WTC11 (cell line): Measurements from ENCODE around the gene SMARCA2. TPM values are rescaled to one million over a fixed set of nuclear protein-coding genes. Genes with fewer than 3 reads are reported as not detected.
A peak's percentile ranks its signal among the peaks of the same experiment; 100 is the strongest.

ENCODE experiments used
- ATAC-seq: fragments of 200-7000 bp; cut with Tn5 transposase; 2 replicates; pipeline ENCODE4 v1.10.0; 2021; ENCODE audit warnings: mild to moderate bottlenecking, moderate library complexity
- CTCF ChIA-PET: fragments of 300-600 bp; sonication (Branson Sonifier 250); formaldehyde crosslinking; loops from one replicate; lab custom pipeline; 2021; ENCODE audit warnings: antibody characterized with exemption; lab: Charles Lee
- POLR2A ChIA-PET: fragments of 350-600 bp; sonication (Branson Sonifier 250); formaldehyde crosslinking; loops from one replicate; lab custom pipeline; 2021; ENCODE audit warnings: antibody characterized with exemption; lab: Charles Lee
- DNase-seq: peaks from one replicate; pipeline ENCODE4 v3.0.0; 2021; ENCODE audit warnings: low spot score
- H3K27ac Mint-ChIP-seq: 2 replicates; pipeline ENCODE4 v1.8.0; 2021; ENCODE audit warnings: mixed read lengths
- H3K27me3 Mint-ChIP-seq: 2 replicates; pipeline ENCODE4 v1.8.0; 2021; ENCODE audit warnings: low read depth, mild to moderate bottlenecking, moderate library complexity, mixed read lengths
- H3K36me3 Mint-ChIP-seq: 2 replicates; pipeline ENCODE4 v1.8.0; 2021; ENCODE audit warnings: mixed read lengths
- H3K4me1 Mint-ChIP-seq: 2 replicates; pipeline ENCODE4 v1.8.0; 2022; ENCODE audit warnings: mixed read lengths
- H3K4me3 Mint-ChIP-seq: 2 replicates; pipeline ENCODE4 v1.8.0; 2021; ENCODE audit warnings: mild to moderate bottlenecking, moderate library complexity, mixed read lengths
- H3K9me3 Mint-ChIP-seq: 2 replicates; pipeline ENCODE4 v1.8.0; 2021; ENCODE audit warnings: mixed read lengths
- ATF2 ChIP-seq: sonication (generic); formaldehyde crosslinking; IDR thresholded peaks from 2 replicates; pipeline ENCODE4 v1.8.1; 2022; ENCODE audit warnings: low read depth, missing genetic modification reagents, borderline replicate concordance
- GTF2I ChIP-seq: fragments of 250-450 bp; sonication (Bioruptor Pico); conservative IDR thresholded peaks from 2 replicates; pipeline ENCODE4 v1.4.0; 2021; ENCODE audit warnings: mild to moderate bottlenecking
- HMGA2 ChIP-seq: fragments of 250-450 bp; sonication (Bioruptor Pico); IDR thresholded peaks from 2 replicates; pipeline ENCODE4 v1.4.0; 2021; ENCODE audit warnings: mild to moderate bottlenecking, moderate library complexity
- NFE2L1 ChIP-seq: sonication (generic); formaldehyde crosslinking; IDR thresholded peaks from 2 replicates; pipeline ENCODE4 v1.8.1; 2023; ENCODE audit warnings: missing genetic modification reagents
- PREB ChIP-seq: sonication (generic); formaldehyde crosslinking; IDR thresholded peaks from 2 replicates; pipeline ENCODE4 v1.8.1; 2022; ENCODE audit warnings: mild to moderate bottlenecking, missing genetic modification reagents, moderate library complexity, borderline replicate concordance
- PRRX2 ChIP-seq: fragments of 250-450 bp; sonication (Bioruptor Pico); IDR thresholded peaks from 2 replicates; pipeline ENCODE4 v1.8.0; 2021; ENCODE audit warnings: mild to moderate bottlenecking
- SMAD3 ChIP-seq: sonication (generic); formaldehyde crosslinking; IDR thresholded peaks from 2 replicates; pipeline ENCODE4 v1.8.0; 2022; ENCODE audit warnings: missing genetic modification reagents, mild to moderate bottlenecking, borderline replicate concordance
- TEAD4 ChIP-seq: sonication (generic); formaldehyde crosslinking; IDR thresholded peaks from 2 replicates; pipeline ENCODE4 v1.8.0; 2022; ENCODE audit warnings: mild to moderate bottlenecking, missing genetic modification reagents
- USF2 ChIP-seq: sonication (generic); formaldehyde crosslinking; IDR thresholded peaks from 2 replicates; pipeline ENCODE4 v1.8.1; 2023; ENCODE audit warnings: mild to moderate bottlenecking, missing genetic modification reagents, moderate library complexity
- ZNF416 ChIP-seq: fragments of 250-450 bp; sonication (Bioruptor Pico); IDR thresholded peaks from 2 replicates; pipeline ENCODE4 v1.9.0; 2021; ENCODE audit warnings: mild to moderate bottlenecking, inconsistent platforms
- total RNA-seq: library from RNA; stranded (reverse); gene quantifications from 3 replicates; pipeline ENCODE4 v1.2.3, GENCODE V29; 2021
- TF ChIP-seq, protein P1 (sequence below): sonication (generic); formaldehyde crosslinking; conservative IDR thresholded peaks from 2 replicates; pipeline ENCODE4 v1.8.1; 2022; ENCODE audit warnings: mild to moderate bottlenecking, missing genetic modification reagents
- TF ChIP-seq, protein P2 (sequence below): fragments of 250-450 bp; sonication (Bioruptor Pico); IDR thresholded peaks from 2 replicates; pipeline ENCODE4 v1.9.0; 2021; ENCODE audit warnings: mild to moderate bottlenecking
- TF ChIP-seq, protein P3 (sequence below): sonication (generic); formaldehyde crosslinking; IDR thresholded peaks from 2 replicates; pipeline ENCODE4 v1.8.0; 2022; ENCODE audit warnings: mild to moderate bottlenecking, missing genetic modification reagents

SMARCA2 gene
- total RNA-seq, 1 experiment from 2014 or later, result 20.3 TPM

- Mint-ChIP-seq H3K27me3 (no peaks in the 10 kb centered on the region), H3K4me3 (no peak overlapping the region), H3K4me1 (peaks cover 24% of the 10 kb centered on the region), H3K9me3 (no peaks in the 10 kb centered on the region), H3K36me3 (peaks cover 4% of the 10 kb centered on the region; the same call in 1 of the 2 replicates), H3K27ac (no peak overlapping the region)
- no peak for DNase-seq
- ChIA-PET POLR2A (no interaction called here), CTCF (no interaction called here)
- ATAC-seq, result no peak
- TF ChIP-seq NFE2L1 (no peak), SMAD3 (CRISPR knock-in tag) (no peak)
- TF ChIP-seq, protein P1, sequence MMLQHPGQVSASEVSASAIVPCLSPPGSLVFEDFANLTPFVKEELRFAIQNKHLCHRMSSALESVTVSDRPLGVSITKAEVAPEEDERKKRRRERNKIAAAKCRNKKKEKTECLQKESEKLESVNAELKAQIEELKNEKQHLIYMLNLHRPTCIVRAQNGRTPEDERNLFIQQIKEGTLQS, result no peak
These were observed 175.9 kb downstream of the SMARCA2 start for GRCh38 chr9:2190939-2191608.

- ChIA-PET CTCF (no interaction called here), POLR2A (no interaction called here)
- Mint-ChIP-seq H3K4me3 (no peak overlapping the region), H3K27ac (no peak overlapping the region), H3K4me1 (peaks cover 24% of the 10 kb centered on the region), H3K36me3 (peaks cover 4% of the 10 kb centered on the region; the same call in 1 of the 2 replicates), H3K27me3 (no peaks in the 10 kb centered on the region), H3K9me3 (no peaks in the 10 kb centered on the region)
- no peak for TF ChIP-seq PRRX2 (CRISPR knock-in tag)
- TF ChIP-seq, protein P2, sequence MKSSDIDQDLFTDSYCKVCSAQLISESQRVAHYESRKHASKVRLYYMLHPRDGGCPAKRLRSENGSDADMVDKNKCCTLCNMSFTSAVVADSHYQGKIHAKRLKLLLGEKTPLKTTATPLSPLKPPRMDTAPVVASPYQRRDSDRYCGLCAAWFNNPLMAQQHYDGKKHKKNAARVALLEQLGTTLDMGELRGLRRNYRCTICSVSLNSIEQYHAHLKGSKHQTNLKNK, result no peak
- ATAC-seq (no peak), DNase-seq (no peak)
These were observed 176.4 kb downstream of the SMARCA2 start for GRCh38 chr9:2191609-2191972.

DNA sequence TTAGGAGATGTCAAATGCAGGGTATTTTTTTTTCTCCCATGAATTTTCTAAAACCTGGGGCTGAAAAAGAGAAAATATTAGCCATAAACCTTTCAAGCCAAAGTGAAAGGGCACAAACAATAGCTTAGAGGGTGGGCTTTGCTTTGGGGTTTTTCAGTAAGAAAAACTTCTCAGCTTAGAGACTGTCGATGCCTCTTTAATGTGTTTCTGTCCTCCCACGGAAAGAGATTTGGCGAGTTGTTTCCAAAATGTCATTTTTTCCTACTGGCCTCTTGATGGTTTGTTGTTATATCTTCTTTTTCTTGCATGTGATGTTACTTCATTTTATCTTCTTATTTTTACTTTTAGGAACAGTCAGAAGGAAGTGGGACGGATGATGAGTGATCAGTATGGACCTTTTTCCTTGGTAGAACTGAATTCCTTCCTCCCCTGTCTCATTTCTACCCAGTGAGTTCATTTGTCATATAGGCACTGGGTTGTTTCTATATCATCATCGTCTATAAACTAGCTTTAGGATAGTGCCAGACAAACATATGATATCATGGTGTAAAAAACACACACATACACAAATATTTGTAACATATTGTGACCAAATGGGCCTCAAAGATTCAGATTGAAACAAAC is 177.3 kb downstream of the SMARCA2 start:
- TF ChIP-seq USF2 (CRISPR knock-in tag), result no peak
- TF ChIP-seq, protein P3, sequence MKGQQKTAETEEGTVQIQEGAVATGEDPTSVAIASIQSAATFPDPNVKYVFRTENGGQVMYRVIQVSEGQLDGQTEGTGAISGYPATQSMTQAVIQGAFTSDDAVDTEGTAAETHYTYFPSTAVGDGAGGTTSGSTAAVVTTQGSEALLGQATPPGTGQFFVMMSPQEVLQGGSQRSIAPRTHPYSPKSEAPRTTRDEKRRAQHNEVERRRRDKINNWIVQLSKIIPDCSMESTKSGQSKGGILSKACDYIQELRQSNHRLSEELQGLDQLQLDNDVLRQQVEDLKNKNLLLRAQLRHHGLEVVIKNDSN, result no peak
- TF ChIP-seq ATF2 (CRISPR knock-in tag), result no peak
- no peak for TF ChIP-seq ZNF416
- no peak for TF ChIP-seq NFE2L1
- TF ChIP-seq TEAD4 (CRISPR knock-in tag), result no peak
- Mint-ChIP-seq H3K9me3 (no peaks in the 10 kb centered on the region), H3K4me1 (peaks cover 24% of the 10 kb centered on the region), H3K4me3 (no peak overlapping the region), H3K27me3 (no peaks in the 10 kb centered on the region), H3K36me3 (peaks cover 4% of the 10 kb centered on the region; the same call in 1 of the 2 replicates), H3K27ac (0 out of 2 replicates have a peak overlapping the region, but pooled peaks have one; percentile 31)
- ATAC-seq, result no peak
- DNase-seq, result no peak
- ChIA-PET POLR2A (interaction anchor here (1.2 kb wide), 1 partner anchor 12 kb away, joined by 3 read pairs; no protein-coding TSS in a partner anchor), CTCF (interaction anchor here (1.0 kb wide), 1 partner anchor 10 kb away, joined by 3 read pairs; no protein-coding TSS in a partner anchor)

DNA sequence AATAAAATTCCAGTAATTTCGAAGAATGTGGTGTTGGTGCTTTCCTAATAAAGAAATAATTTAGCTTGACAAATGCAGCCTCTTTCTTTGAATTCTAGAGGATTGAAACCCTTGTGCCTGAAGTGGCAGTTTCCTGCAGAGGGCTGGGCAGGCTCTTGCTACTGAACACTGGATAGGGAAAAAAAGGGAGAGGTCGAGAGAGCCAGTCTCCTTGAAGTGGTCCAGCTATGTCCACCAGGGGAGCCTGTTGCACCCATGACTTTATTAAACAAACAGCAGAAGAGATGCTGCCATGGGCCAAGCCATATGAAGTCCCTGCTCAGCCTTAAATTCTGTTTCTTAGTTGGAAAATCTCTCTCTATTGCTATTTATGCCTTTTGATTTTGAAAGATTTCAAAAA is 178.4 kb downstream of the SMARCA2 start:
- POLR2A ChIA-PET, result no interaction called here
- H3K9me3 Mint-ChIP-seq, result peaks cover 3% of the 10 kb centered on the region; the same call in 1 of the 2 replicates
- CTCF ChIA-PET, result interaction anchor here (0.6 to 1.0 kb wide), 2 partner anchors 11 to 12 kb away, joined by 3 read pairs; no protein-coding TSS in a partner anchor
- peaks cover 6% of the 10 kb centered on the region for H3K36me3 Mint-ChIP-seq
- TF ChIP-seq GTF2I (CRISPR knock-in tag) (no peak), PREB (CRISPR knock-in tag) (no peak), HMGA2 (CRISPR knock-in tag) (no peak)
- TF ChIP-seq, all 79 proteins: peak for 0
- H3K4me1 Mint-ChIP-seq, result peaks cover 24% of the 10 kb centered on the region
- DNase-seq, result no peak
- ATAC-seq, result peak; percentile 65; the same call in 1 of the 2 replicates
- no peak overlapping the region for H3K4me3 Mint-ChIP-seq
- no peaks in the 10 kb centered on the region for H3K27me3 Mint-ChIP-seq
- H3K27ac Mint-ChIP-seq, result no peak overlapping the region
